ENCODE measurements around the gene VHLL. TPM values are rescaled to one million over a fixed set of nuclear protein-coding genes. Genes with fewer than 3 reads are reported as not detected.
A peak's percentile ranks its signal among the peaks of the same experiment; 100 is the strongest.

Gene VHLL
- total RNA-seq, 1 experiment from 2014 or later: not detected

DNA sequence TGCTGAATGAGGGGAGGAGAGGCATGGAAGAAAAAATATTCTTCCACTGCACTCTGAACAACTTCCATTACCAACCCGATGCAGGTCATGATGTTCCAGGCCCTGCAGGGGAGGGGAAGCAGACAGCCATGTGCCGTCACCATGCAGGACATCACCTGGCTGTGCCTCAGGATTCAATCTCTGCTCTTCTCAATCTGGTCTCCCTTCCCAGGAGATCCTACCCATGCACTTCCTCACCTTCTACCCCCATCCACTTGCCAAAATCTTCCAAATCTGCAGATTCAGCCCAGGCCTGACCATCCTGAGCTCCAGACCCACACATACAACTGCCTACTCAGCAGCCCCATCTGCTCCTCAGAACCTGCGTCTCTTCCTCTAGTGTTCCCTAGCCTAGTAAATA lies 45.5 kb downstream of the VHLL start:
- ChIA-PET CTCF (interaction anchor here (0.6 kb wide), 1 partner anchor 112 kb away, joined by 3 read pairs; no protein-coding TSS in a partner anchor), POLR2A (interaction anchor here (0.6 kb wide), 1 partner anchor 20 kb away, joined by 7 read pairs; no protein-coding TSS in a partner anchor)
- ATAC-seq (no peak), DNase-seq (ENCODE audit: low spot score) (no peak)
- Mint-ChIP-seq H3K4me1 (no peaks in the 10 kb centered on the region), H3K36me3 (peaks cover 73% of the 10 kb centered on the region), H3K27ac (peak overlapping the region; percentile 2; the same call in 1 of the 2 replicates), H3K27me3 (ENCODE audit: low read depth) (no peaks in the 10 kb centered on the region), H3K9me3 (no peaks in the 10 kb centered on the region), H3K4me3 (no peak overlapping the region)
- TF ChIP-seq, protein P1, sequence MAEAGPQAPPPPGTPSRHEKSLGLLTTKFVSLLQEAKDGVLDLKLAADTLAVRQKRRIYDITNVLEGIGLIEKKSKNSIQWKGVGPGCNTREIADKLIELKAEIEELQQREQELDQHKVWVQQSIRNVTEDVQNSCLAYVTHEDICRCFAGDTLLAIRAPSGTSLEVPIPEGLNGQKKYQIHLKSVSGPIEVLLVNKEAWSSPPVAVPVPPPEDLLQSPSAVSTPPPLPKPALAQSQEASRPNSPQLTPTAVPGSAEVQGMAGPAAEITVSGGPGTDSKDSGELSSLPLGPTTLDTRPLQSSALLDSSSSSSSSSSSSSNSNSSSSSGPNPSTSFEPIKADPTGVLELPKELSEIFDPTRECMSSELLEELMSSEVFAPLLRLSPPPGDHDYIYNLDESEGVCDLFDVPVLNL (CRISPR knock-in tag; IDR thresholded peaks at IDR 0.05; ENCODE audit: borderline replicate concordance, low read depth): no peak
- TF ChIP-seq MYBL2 (CRISPR knock-in tag; IDR thresholded peaks at IDR 0.05) (no peak), NR3C1 (CRISPR knock-in tag; conservative IDR thresholded peaks at IDR 0.05; ENCODE audit: low read depth) (no peak), CREB1 (CRISPR knock-in tag; IDR thresholded peaks at IDR 0.05) (no peak), ELF4 (CRISPR knock-in tag; IDR thresholded peaks at IDR 0.05; ENCODE audit: low read depth) (no peak), RELA (CRISPR knock-in tag; IDR thresholded peaks at IDR 0.05; ENCODE audit: borderline replicate concordance) (no peak)
- TF ChIP-seq, protein P2, sequence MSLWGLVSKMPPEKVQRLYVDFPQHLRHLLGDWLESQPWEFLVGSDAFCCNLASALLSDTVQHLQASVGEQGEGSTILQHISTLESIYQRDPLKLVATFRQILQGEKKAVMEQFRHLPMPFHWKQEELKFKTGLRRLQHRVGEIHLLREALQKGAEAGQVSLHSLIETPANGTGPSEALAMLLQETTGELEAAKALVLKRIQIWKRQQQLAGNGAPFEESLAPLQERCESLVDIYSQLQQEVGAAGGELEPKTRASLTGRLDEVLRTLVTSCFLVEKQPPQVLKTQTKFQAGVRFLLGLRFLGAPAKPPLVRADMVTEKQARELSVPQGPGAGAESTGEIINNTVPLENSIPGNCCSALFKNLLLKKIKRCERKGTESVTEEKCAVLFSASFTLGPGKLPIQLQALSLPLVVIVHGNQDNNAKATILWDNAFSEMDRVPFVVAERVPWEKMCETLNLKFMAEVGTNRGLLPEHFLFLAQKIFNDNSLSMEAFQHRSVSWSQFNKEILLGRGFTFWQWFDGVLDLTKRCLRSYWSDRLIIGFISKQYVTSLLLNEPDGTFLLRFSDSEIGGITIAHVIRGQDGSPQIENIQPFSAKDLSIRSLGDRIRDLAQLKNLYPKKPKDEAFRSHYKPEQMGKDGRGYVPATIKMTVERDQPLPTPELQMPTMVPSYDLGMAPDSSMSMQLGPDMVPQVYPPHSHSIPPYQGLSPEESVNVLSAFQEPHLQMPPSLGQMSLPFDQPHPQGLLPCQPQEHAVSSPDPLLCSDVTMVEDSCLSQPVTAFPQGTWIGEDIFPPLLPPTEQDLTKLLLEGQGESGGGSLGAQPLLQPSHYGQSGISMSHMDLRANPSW (CRISPR knock-in tag; conservative IDR thresholded peaks at IDR 0.05; ENCODE audit: low read depth): no peak
- TF ChIP-seq, protein P3, sequence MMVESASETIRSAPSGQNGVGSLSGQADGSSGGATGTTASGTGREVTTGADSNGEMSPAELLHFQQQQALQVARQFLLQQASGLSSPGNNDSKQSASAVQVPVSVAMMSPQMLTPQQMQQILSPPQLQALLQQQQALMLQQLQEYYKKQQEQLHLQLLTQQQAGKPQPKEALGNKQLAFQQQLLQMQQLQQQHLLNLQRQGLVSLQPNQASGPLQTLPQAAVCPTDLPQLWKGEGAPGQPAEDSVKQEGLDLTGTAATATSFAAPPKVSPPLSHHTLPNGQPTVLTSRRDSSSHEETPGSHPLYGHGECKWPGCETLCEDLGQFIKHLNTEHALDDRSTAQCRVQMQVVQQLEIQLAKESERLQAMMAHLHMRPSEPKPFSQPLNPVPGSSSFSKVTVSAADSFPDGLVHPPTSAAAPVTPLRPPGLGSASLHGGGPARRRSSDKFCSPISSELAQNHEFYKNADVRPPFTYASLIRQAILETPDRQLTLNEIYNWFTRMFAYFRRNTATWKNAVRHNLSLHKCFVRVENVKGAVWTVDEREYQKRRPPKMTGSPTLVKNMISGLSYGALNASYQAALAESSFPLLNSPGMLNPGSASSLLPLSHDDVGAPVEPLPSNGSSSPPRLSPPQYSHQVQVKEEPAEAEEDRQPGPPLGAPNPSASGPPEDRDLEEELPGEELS (CRISPR knock-in tag; IDR thresholded peaks at IDR 0.05): no peak
- TF ChIP-seq, protein P4, sequence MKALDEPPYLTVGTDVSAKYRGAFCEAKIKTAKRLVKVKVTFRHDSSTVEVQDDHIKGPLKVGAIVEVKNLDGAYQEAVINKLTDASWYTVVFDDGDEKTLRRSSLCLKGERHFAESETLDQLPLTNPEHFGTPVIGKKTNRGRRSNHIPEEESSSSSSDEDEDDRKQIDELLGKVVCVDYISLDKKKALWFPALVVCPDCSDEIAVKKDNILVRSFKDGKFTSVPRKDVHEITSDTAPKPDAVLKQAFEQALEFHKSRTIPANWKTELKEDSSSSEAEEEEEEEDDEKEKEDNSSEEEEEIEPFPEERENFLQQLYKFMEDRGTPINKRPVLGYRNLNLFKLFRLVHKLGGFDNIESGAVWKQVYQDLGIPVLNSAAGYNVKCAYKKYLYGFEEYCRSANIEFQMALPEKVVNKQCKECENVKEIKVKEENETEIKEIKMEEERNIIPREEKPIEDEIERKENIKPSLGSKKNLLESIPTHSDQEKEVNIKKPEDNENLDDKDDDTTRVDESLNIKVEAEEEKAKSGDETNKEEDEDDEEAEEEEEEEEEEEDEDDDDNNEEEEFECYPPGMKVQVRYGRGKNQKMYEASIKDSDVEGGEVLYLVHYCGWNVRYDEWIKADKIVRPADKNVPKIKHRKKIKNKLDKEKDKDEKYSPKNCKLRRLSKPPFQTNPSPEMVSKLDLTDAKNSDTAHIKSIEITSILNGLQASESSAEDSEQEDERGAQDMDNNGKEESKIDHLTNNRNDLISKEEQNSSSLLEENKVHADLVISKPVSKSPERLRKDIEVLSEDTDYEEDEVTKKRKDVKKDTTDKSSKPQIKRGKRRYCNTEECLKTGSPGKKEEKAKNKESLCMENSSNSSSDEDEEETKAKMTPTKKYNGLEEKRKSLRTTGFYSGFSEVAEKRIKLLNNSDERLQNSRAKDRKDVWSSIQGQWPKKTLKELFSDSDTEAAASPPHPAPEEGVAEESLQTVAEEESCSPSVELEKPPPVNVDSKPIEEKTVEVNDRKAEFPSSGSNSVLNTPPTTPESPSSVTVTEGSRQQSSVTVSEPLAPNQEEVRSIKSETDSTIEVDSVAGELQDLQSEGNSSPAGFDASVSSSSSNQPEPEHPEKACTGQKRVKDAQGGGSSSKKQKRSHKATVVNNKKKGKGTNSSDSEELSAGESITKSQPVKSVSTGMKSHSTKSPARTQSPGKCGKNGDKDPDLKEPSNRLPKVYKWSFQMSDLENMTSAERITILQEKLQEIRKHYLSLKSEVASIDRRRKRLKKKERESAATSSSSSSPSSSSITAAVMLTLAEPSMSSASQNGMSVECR (CRISPR knock-in tag; IDR thresholded peaks at IDR 0.05; ENCODE audit: borderline replicate concordance): no peak

DNA sequence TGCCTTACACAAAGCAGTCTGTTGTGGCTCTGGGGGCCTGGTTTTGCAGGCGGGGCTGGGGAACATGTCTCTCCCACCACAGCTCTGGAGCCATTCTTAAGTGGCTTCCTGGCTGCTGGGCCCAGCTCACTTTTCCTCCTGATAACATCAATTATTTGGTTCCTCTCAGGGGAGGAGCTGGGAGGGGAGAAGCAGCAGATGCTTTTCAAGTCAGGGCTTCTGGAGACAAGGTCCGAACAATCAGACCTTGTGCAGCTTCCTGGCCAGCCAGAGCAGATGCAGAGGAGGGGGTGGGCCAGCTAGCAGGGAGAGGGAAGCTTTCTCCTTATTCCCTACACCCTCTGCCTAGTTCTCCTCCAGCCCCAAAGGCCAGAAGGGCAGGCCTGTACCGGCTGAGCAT lies 47.6 kb downstream of the VHLL start:
- H3K27me3 Mint-ChIP-seq (ENCODE audit: low read depth): no peaks in the 10 kb centered on the region
- ATAC-seq (no peak), DNase-seq (ENCODE audit: low spot score) (no peak)
- H3K36me3 Mint-ChIP-seq: peaks cover 55% of the 10 kb centered on the region
- H3K9me3 Mint-ChIP-seq: no peaks in the 10 kb centered on the region
- TF ChIP-seq, protein P5, sequence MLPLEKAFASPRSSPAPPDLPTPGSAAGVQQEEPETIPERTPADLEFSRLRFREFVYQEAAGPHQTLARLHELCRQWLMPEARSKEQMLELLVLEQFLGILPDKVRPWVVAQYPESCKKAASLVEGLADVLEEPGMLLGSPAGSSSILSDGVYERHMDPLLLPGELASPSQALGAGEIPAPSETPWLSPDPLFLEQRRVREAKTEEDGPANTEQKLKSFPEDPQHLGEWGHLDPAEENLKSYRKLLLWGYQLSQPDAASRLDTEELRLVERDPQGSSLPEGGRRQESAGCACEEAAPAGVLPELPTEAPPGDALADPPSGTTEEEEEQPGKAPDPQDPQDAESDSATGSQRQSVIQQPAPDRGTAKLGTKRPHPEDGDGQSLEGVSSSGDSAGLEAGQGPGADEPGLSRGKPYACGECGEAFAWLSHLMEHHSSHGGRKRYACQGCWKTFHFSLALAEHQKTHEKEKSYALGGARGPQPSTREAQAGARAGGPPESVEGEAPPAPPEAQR (CRISPR knock-in tag; IDR thresholded peaks at IDR 0.05): no peak
- TF ChIP-seq ATF1 (CRISPR knock-in tag; IDR thresholded peaks at IDR 0.05) (no peak), ZBTB21 (CRISPR knock-in tag; IDR thresholded peaks at IDR 0.05; ENCODE audit: borderline replicate concordance) (no peak), ZNF317 (CRISPR knock-in tag; IDR thresholded peaks at IDR 0.05; ENCODE audit: borderline replicate concordance, low read depth) (no peak), FOXJ3 (CRISPR knock-in tag; IDR thresholded peaks at IDR 0.05; ENCODE audit: borderline replicate concordance) (no peak), ZNF138 (CRISPR knock-in tag; conservative IDR thresholded peaks at IDR 0.05) (no peak), ESRRA (CRISPR knock-in tag; IDR thresholded peaks at IDR 0.05; ENCODE audit: borderline replicate concordance) (no peak)
- TF ChIP-seq, protein P6, sequence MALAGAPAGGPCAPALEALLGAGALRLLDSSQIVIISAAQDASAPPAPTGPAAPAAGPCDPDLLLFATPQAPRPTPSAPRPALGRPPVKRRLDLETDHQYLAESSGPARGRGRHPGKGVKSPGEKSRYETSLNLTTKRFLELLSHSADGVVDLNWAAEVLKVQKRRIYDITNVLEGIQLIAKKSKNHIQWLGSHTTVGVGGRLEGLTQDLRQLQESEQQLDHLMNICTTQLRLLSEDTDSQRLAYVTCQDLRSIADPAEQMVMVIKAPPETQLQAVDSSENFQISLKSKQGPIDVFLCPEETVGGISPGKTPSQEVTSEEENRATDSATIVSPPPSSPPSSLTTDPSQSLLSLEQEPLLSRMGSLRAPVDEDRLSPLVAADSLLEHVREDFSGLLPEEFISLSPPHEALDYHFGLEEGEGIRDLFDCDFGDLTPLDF (CRISPR knock-in tag; IDR thresholded peaks at IDR 0.05): no peak
- CTCF ChIA-PET: interaction anchor here (0.6 to 1.7 kb wide), 6 partner anchors 8 to 978 kb away, joined by 3 to 6 read pairs (median 4); partner anchors contain the start of genes CLK2 and PMF1
- POLR2A ChIA-PET: interaction anchor here (0.6 kb wide), 1 partner anchor 273 kb away, joined by 6 read pairs; no protein-coding TSS in a partner anchor
- H3K4me3 Mint-ChIP-seq: no peak overlapping the region
- H3K4me1 Mint-ChIP-seq: peaks cover 6% of the 10 kb centered on the region
- H3K27ac Mint-ChIP-seq: no peak overlapping the region

All from WTC11 (cell line).